HepG2 (cell line): ENCODE measurements around the gene DCDC1.

Experiments
- MAFF ChIP-seq: IDR thresholded peaks from 2 replicates; pipeline ENCODE4 v1.6.1; 2011; ENCODE audit warnings: low read depth, low read length, improper control_type of control experiment
- YY1 ChIP-seq: IDR thresholded peaks from 2 replicates; pipeline ENCODE4 v1.6.1; 2011; ENCODE audit warnings: low read length, low read depth, moderate library complexity, mild to moderate bottlenecking; ENCODE audit not compliant: insufficient read depth, insufficient replicate concordance
- ZNF563 ChIP-seq: sonication (generic); formaldehyde crosslinking; IDR thresholded peaks from 2 replicates; pipeline ENCODE4 v1.8.0; 2022; ENCODE audit warnings: mild to moderate bottlenecking, moderate library complexity, missing genetic modification reagents
- TF ChIP-seq, protein P1 (sequence below): IDR thresholded peaks from 2 replicates; pipeline ENCODE4 v1.6.1; 2016; ENCODE audit warnings: missing compliant biosample characterization, missing genetic modification reagents, borderline replicate concordance

- TF ChIP-seq MAFF (no peak), YY1 (no peak), ZNF563 (CRISPR knock-in tag) (no peak)
- TF ChIP-seq, protein P1, sequence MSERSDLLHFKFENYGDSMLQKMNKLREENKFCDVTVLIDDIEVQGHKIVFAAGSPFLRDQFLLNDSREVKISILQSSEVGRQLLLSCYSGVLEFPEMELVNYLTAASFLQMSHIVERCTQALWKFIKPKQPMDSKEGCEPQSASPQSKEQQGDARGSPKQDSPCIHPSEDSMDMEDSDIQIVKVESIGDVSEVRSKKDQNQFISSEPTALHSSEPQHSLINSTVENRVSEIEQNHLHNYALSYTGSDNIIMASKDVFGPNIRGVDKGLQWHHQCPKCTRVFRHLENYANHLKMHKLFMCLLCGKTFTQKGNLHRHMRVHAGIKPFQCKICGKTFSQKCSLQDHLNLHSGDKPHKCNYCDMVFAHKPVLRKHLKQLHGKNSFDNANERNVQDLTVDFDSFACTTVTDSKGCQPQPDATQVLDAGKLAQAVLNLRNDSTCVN = no peak
These were observed 255.1 kb downstream of the DCDC1 start for GRCh38 chr11:31114442-31114841.
